Measurements from ENCODE around the gene EID2.

EID2 gene

GRCh38 chr19:39516270-39516669 is 23.7 kb downstream of the EID2 start:
- no peak for TF ChIP-seq CTCF (IDR thresholded peaks at IDR 0.05; ENCODE audit: low read depth, low read length)
- DNase-seq (ENCODE audit: low read depth in 2 of 2): no peak
- no peak overlapping the region for H3K4me3 ChIP-seq (replicated peaks in 1 of 2; ENCODE audit: low read depth in 2 of 2, low read length in 2 of 2)

- no peak for DNase-seq (ENCODE audit: low read depth in 2 of 2)
- H3K4me3 ChIP-seq (replicated peaks in 1 of 2; ENCODE audit: low read depth in 2 of 2, low read length in 2 of 2): peak overlapping the region in 1 of 2 donors; percentile 26
- no peak for TF ChIP-seq CTCF (IDR thresholded peaks at IDR 0.05; ENCODE audit: low read depth, low read length)
Observed at GRCh38 chr19:39515551-39516191, 24.3 kb downstream of the EID2 start.

- no peak for TF ChIP-seq CTCF (IDR thresholded peaks at IDR 0.05; ENCODE audit: low read depth, low read length)
- peak in 1 of 2 donors; percentile 5 for DNase-seq (ENCODE audit: low read depth in 2 of 2)
- peak within 1 kb of the TSS in 1 of 2 donors; percentile 26 for H3K4me3 ChIP-seq (replicated peaks in 1 of 2; ENCODE audit: low read depth in 2 of 2, low read length in 2 of 2)
Observed at GRCh38 chr19:39514840-39515550, 25.0 kb downstream of the EID2 start, which contains the start of gene SELENOV. TSS of gene SELENOV (plus strand) at chr19:39515139. CDS start at chr19:39515213, 74 bp downstream.

GRCh38 chr19:39512988-39513387 is 27.0 kb downstream of the EID2 start:
- DNase-seq (ENCODE audit: low read depth in 2 of 2): no peak
- H3K4me3 ChIP-seq (replicated peaks in 1 of 2; ENCODE audit: low read depth in 2 of 2, low read length in 2 of 2): no peak overlapping the region
- TF ChIP-seq CTCF (IDR thresholded peaks at IDR 0.05; ENCODE audit: low read depth, low read length): no peak

GRCh38 chr19:39509233-39509632 is 30.7 kb downstream of the EID2 start:
- no peak overlapping the region for H3K4me3 ChIP-seq (replicated peaks in 1 of 2; ENCODE audit: low read depth in 2 of 2, low read length in 2 of 2)
- no peak for TF ChIP-seq CTCF (IDR thresholded peaks at IDR 0.05; ENCODE audit: low read depth, low read length)
- no peak for DNase-seq (ENCODE audit: low read depth in 2 of 2)

GRCh38 chr19:39508629-39509028 is 31.3 kb downstream of the EID2 start:
- no peak for DNase-seq (ENCODE audit: low read depth in 2 of 2)
- H3K4me3 ChIP-seq (replicated peaks in 1 of 2; ENCODE audit: low read depth in 2 of 2, low read length in 2 of 2): no peak overlapping the region
- TF ChIP-seq CTCF (IDR thresholded peaks at IDR 0.05; ENCODE audit: low read depth, low read length): no peak
